Right lobe of liver (tissue), 6 donors: ENCODE results near the gene MGAT4C. TPM values are rescaled to one million over a fixed set of nuclear protein-coding genes. Genes with fewer than 3 reads are reported as not detected.

Experiments
- ATAC-seq, 4 donors: fragments of 200-7000 bp; cut with Tn5 transposase; one replicate each; pipeline ENCODE4 v1.9.1; 2020; ENCODE audit warnings: mild to moderate bottlenecking in 4 of 4, moderate library complexity in 4 of 4
- DNase-seq, 3 donors: peaks; one replicate each; pipeline ENCODE4 v3.0.0-alpha.2; 2020
- H3K27ac ChIP-seq, 3 donors: fragments of 200-600 bp; one replicate each; pipeline ENCODE4 v1.8.0; 2022
- H3K27me3 ChIP-seq, 2 donors: fragments of 200-600 bp; one replicate each; pipeline ENCODE4 v1.8.0; 2022
- H3K36me3 ChIP-seq, 4 donors: fragments of 200-600 bp; sonication (generic) in 1 of 4; one replicate each; pipeline versions ENCODE4 v1.5.1 to v1.8.0; 2017 to 2022; ENCODE audit warnings: control low read depth in 1 of 4
- H3K4me1 ChIP-seq, 4 donors: fragments of 200-600 bp; sonication (generic) in 1 of 4; one replicate each; pipeline versions ENCODE4 v1.5.1 to v1.8.0; 2017 to 2022; ENCODE audit warnings: control low read depth in 1 of 4
- H3K4me3 ChIP-seq, 3 donors: fragments of 200-600 bp; one replicate each; pipeline ENCODE4 v1.8.0; 2022
- H3K9me3 ChIP-seq, 4 donors: fragments of 200-600 bp; sonication (generic) in 1 of 4; one replicate each; pipeline versions ENCODE4 v1.5.1 to v1.8.0; 2017 to 2022; ENCODE audit warnings: control low read depth in 1 of 4
- CTCF ChIP-seq, 4 donors: fragments of 200-600 bp in 3 of 4; fragments of 450-650 bp in 1 of 4; IDR thresholded peaks; one replicate each; pipeline versions ENCODE4 v1.5.1 to v1.8.0; 2016 to 2022; ENCODE audit warnings: antibody characterized with exemption in 4 of 4, mild to moderate bottlenecking in 2 of 4
- POLR2A ChIP-seq: fragments of 450-650 bp; IDR thresholded peaks from one replicate; pipeline ENCODE4 v1.6.1; 2017; ENCODE audit warnings: antibody characterized with exemption, mild to moderate bottlenecking
- WGBS: methylation state at CpG from one replicate; pipeline ENCODE4 v1.1.6; 2018; ENCODE audit warnings: low coverage, low lambda C conversion rate; ENCODE audit not compliant: insufficient coverage; ENCODE audit errors: missing lambda C conversion rate; 5-methylcytosine and 5-hydroxymethylcytosine counted together
- intact Hi-C, 2 donors: fragments of 100-400 bp; cut with DNase I; formaldehyde crosslinking; loops; one replicate each; pipeline versions ENCODE4 v1.11.2 to v1.14.1; 2022
- total RNA-seq, 6 experiments: library from RNA; depleted of rRNA in 2 of 6; stranded (reverse); fragments of >200 nt in 2 of 6; fragmentation: NEBNext Ultra II Directional in 3 of 6; extraction: Animal tissue kit (Norgen Biotek cat#: 25700) in 3 of 6; gene quantifications; one replicate each; pipeline versions ENCODE4 v1.1.0 to v1.2.4, GENCODE V29; 2016 to 2023
- donor health status: DM: no; HTN: yes; CAD: no.
- donor health status: DM: no; HTN: no; CAD: no.
- donor health status: DM: no; HTN: no; CAD: no.
- donor health status: DM: no; HTN: yes; CAD: no.
- donor health status: DM: no; HTN: yes; CAD: no.

MGAT4C gene
- total RNA-seq, 6 experiments from 2014 or later: 0.06 to 0.55 (median 0.07) TPM; not detected in 1

- TF ChIP-seq POLR2A: no peak
- TF ChIP-seq CTCF (IDR thresholded peaks at IDR 0.05): no peak
- ATAC-seq (no peak), DNase-seq (no peak)
- no peak overlapping the region for H3K4me3 ChIP-seq
- no peaks in the 10 kb centered on the region for H3K36me3 ChIP-seq
- H3K4me1 ChIP-seq: no peaks in the 10 kb centered on the region
- intact Hi-C loops: no loop called here
- no peak overlapping the region for H3K27ac ChIP-seq
- H3K27me3 ChIP-seq: no peaks in the 10 kb centered on the region
- 48% methylated on average over 3 of the region's 3 CpGs for WGBS
- H3K9me3 ChIP-seq: no peaks in the 10 kb centered on the region
Observed at GRCh38 chr12:85996280-85996679, 259.9 kb downstream of the MGAT4C start.

GRCh38 chr12:85993746-85994145 lies 262.4 kb downstream of the MGAT4C start:
- DNase-seq (no peak), ATAC-seq (no peak)
- H3K36me3 ChIP-seq: no peaks in the 10 kb centered on the region
- no peak overlapping the region for H3K4me3 ChIP-seq
- intact Hi-C loops: no loop called here
- H3K27ac ChIP-seq: no peak overlapping the region
- no peak for TF ChIP-seq POLR2A
- no peak for TF ChIP-seq CTCF (IDR thresholded peaks at IDR 0.05)
- H3K4me1 ChIP-seq: no peaks in the 10 kb centered on the region
- no peaks in the 10 kb centered on the region for H3K9me3 ChIP-seq
- WGBS: no CpG with 5 or more reads among the region's 4 CpGs
- no peaks in the 10 kb centered on the region for H3K27me3 ChIP-seq

- no peak for DNase-seq
- no peak for ATAC-seq
- no peaks in the 10 kb centered on the region for H3K4me1 ChIP-seq
- H3K27ac ChIP-seq: no peak overlapping the region
- TF ChIP-seq CTCF (IDR thresholded peaks at IDR 0.05): no peak
- no peak for TF ChIP-seq POLR2A
- intact Hi-C loops: no loop called here
- H3K9me3 ChIP-seq: no peaks in the 10 kb centered on the region
- no peak overlapping the region for H3K4me3 ChIP-seq
- H3K36me3 ChIP-seq: no peaks in the 10 kb centered on the region
- H3K27me3 ChIP-seq: no peaks in the 10 kb centered on the region
Observed at GRCh38 chr12:85985996-85986395, 270.2 kb downstream of the MGAT4C start.

GRCh38 chr12:85983601-85984000 lies 272.6 kb downstream of the MGAT4C start:
- no peak for DNase-seq
- ATAC-seq: no peak
- H3K27me3 ChIP-seq: no peaks in the 10 kb centered on the region
- no peak overlapping the region for H3K4me3 ChIP-seq
- no peaks in the 10 kb centered on the region for H3K36me3 ChIP-seq
- no peaks in the 10 kb centered on the region for H3K4me1 ChIP-seq
- TF ChIP-seq POLR2A (no peak), CTCF (IDR thresholded peaks at IDR 0.05) (no peak)
- intact Hi-C loops: no loop called here
- WGBS: 60% methylated on average over 5 of the region's 5 CpGs
- no peaks in the 10 kb centered on the region for H3K9me3 ChIP-seq
- H3K27ac ChIP-seq: no peak overlapping the region

- ATAC-seq: no peak
- Histone ChIP-seq H3K9me3 (no peaks in the 10 kb centered on the region), H3K4me1 (no peaks in the 10 kb centered on the region), H3K36me3 (no peaks in the 10 kb centered on the region), H3K27ac (no peak overlapping the region), H3K4me3 (no peak overlapping the region), H3K27me3 (no peaks in the 10 kb centered on the region)
- WGBS: 32% methylated on average over 4 of the region's 4 CpGs
- DNase-seq: no peak
- intact Hi-C loops: no loop called here
- TF ChIP-seq POLR2A (no peak), CTCF (IDR thresholded peaks at IDR 0.05) (no peak)
Observed at GRCh38 chr12:85979641-85980040, 276.6 kb downstream of the MGAT4C start.
